Stomach (tissue), 4 donors: Measurements from ENCODE around the gene MVP.

Experiments used
- CTCF ChIP-seq, 7 experiments: fragments of 450-650 bp in 4 of 7; fragments of 200-600 bp in 3 of 7; sonication (generic) in 3 of 7; IDR thresholded peaks; one replicate each; pipeline ENCODE4 v1.5.1; 2016 to 2019; ENCODE audit warnings: antibody characterized with exemption in 7 of 7, control low read depth in 2 of 7, mild to moderate bottlenecking in 1 of 7
- EP300 ChIP-seq: sonication (generic); formaldehyde crosslinking; IDR thresholded peaks from one replicate; pipeline ENCODE4 v1.6.1; 2017; ENCODE audit warnings: antibody characterized with exemption
- POLR2A ChIP-seq, 4 donors: fragments of 450-650 bp; IDR thresholded peaks; one replicate each; pipeline ENCODE4 v1.6.1; 2016; ENCODE audit warnings: antibody characterized with exemption in 4 of 4, control low read depth in 2 of 4, mild to moderate bottlenecking in 1 of 4, moderate library complexity in 1 of 4

GRCh38 chr16:29830774-29831173, 10.5 kb downstream of the MVP start:
- no peak for TF ChIP-seq EP300
- no peak for TF ChIP-seq CTCF (IDR thresholded peaks at IDR 0.05)
- TF ChIP-seq POLR2A (IDR thresholded peaks at IDR 0.05), result no peak
